Keratinocyte (primary cell): ENCODE measurements around the gene NBPF8. TPM values are rescaled to one million over a fixed set of nuclear protein-coding genes. Genes with fewer than 3 reads are reported as not detected.
"Not testable (repeated sequence)": the region's sequence is repeated elsewhere in the genome, so short reads cannot be mapped to it uniquely, and the experiment has no call there.

Source experiments
- DNase-seq: peaks from one replicate; pipeline ENCODE4 v3.0.0-alpha.2; 2011; ENCODE audit warnings: low read depth, missing footprints, low spot score
- FAIRE-seq: peaks from 2 replicates; lab custom pipeline; 2011; peaks lifted over from hg19 to GRCh38; lab: Jason Lieb, UNC
- H2AFZ ChIP-seq: 2 replicates; pipeline ENCODE4 v1.6.0; 2012; ENCODE audit warnings: low read length, control low read depth, inconsistent platforms; ENCODE audit not compliant: control insufficient read depth
- H3K27ac ChIP-seq: 2 replicates; pipeline ENCODE4 v1.5.1; 2011; ENCODE audit warnings: low read length; ENCODE audit not compliant: control insufficient read depth, insufficient read depth
- H3K27me3 ChIP-seq: 3 replicates; pipeline ENCODE4 v1.6.0; 2011; ENCODE audit warnings: low read length; ENCODE audit not compliant: control insufficient read depth, insufficient read depth; ENCODE audit errors: extremely low read depth
- H3K36me3 ChIP-seq, 2 experiments: 2 replicates in 1 of 2; 3 replicates in 1 of 2; pipeline ENCODE4 v1.5.1; 2011; ENCODE audit warnings: low read length in 2 of 2, mild to moderate bottlenecking in 1 of 2; ENCODE audit not compliant: control insufficient read depth in 2 of 2, insufficient read depth in 2 of 2; ENCODE audit errors: extremely low read depth in 1 of 2
- H3K4me1 ChIP-seq: 3 replicates; pipeline ENCODE4 v1.5.1; 2011; ENCODE audit warnings: low read length; ENCODE audit not compliant: control insufficient read depth, insufficient read depth; ENCODE audit errors: extremely low read depth
- H3K4me2 ChIP-seq: 3 replicates; pipeline ENCODE4 v1.6.0; 2011; ENCODE audit warnings: low read depth, low read length; ENCODE audit not compliant: control insufficient read depth, insufficient read depth; ENCODE audit errors: extremely low read depth
- H3K4me3 ChIP-seq, 3 experiments: fragments of 200-600 bp in 1 of 3; sonication (generic) in 1 of 3; 2 replicates in 2 of 3; 3 replicates in 1 of 3; pipeline ENCODE4 v1.5.1; 2011 to 2016; ENCODE audit warnings: low read length in 3 of 3, mild to moderate bottlenecking in 3 of 3, control low read depth in 2 of 3, inconsistent platforms in 1 of 3, low read depth in 1 of 3, mixed read lengths in 1 of 3, mixed run types in 1 of 3, moderate library complexity in 1 of 3; ENCODE audit not compliant: control insufficient read depth in 2 of 3, insufficient read depth in 2 of 3; ENCODE audit errors: extremely low read depth in 1 of 3
- H3K79me2 ChIP-seq: 2 replicates; pipeline ENCODE4 v1.6.0; 2012; ENCODE audit warnings: low read length; ENCODE audit not compliant: control insufficient read depth, insufficient read depth
- H3K9ac ChIP-seq: 3 replicates; pipeline ENCODE4 v1.6.0; 2011; ENCODE audit warnings: low read length; ENCODE audit not compliant: control insufficient read depth, insufficient read depth; ENCODE audit errors: extremely low read depth
- H3K9me1 ChIP-seq: 3 replicates; pipeline ENCODE4 v1.6.0; 2011; ENCODE audit warnings: low read length; ENCODE audit not compliant: control insufficient read depth, insufficient read depth; ENCODE audit errors: extremely low read depth
- H3K9me3 ChIP-seq: 2 replicates; pipeline ENCODE4 v1.5.1; 2012; ENCODE audit warnings: low read depth, low read length; ENCODE audit not compliant: control insufficient read depth
- H4K20me1 ChIP-seq: 3 replicates; pipeline ENCODE4 v1.6.0; 2011; ENCODE audit warnings: low read length; ENCODE audit not compliant: control insufficient read depth, insufficient read depth; ENCODE audit errors: extremely low read depth
- dilution Hi-C: fragments of 300-500 bp; cut with MboI; formaldehyde crosslinking; loops from one replicate; pipeline ENCODE4 v1.7.0; 2020; ENCODE audit warnings: low sequenced_read_pairs; ENCODE audit not compliant: extremely low pct_ligation_motif_present
- polyA plus RNA-seq, 5 experiments: library from polyadenylated mRNA; depleted of rRNA in 3 of 5; stranded (reverse) in 3 of 5; stranded (forward) in 1 of 5; unstranded in 1 of 5; fragments of >200 nt; gene quantifications; 1 replicate in 1 of 5; 2 replicates in 3 of 5; 3 replicates in 1 of 5; pipeline versions ENCODE4 v1.2.1 to v1.2.3, GENCODE V29; 2011 to 2012; ENCODE audit warnings: missing spikeins in 2 of 5, low read depth in 1 of 5, low replicate concordance in 1 of 5

NBPF8 gene
- polyA plus RNA-seq, 1 donor (not counting 4 experiments of a cell fraction or from before 2014, with no cell fraction given), result 25.8 TPM

DNA sequence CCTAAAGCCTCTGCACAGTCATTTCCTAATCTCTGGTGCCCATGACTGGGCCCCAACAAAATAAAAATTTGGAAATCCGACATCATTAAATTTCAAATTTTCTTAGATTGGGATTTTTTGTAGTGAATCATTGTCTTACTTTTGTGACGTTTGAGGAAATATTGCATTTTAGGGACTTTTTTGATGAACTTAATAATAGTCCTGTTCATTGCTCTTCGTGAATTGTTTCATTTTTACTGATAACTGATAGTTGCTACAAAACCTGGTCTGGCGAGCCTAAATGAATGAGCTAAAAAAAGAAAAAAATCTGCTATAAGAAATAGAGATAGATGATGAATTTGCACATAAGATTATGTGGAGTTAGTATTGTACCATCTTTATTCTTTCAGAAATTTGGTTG, 23.5 kb upstream of the NBPF8 start:
- FAIRE-seq, H3K9me1 ChIP-seq, H3K9ac ChIP-seq, H3K79me2 ChIP-seq, H3K27me3 ChIP-seq, H3K9me3 ChIP-seq, DNase-seq, H3K4me2 ChIP-seq, dilution Hi-C loops, H3K27ac ChIP-seq, H3K36me3 ChIP-seq, H3K4me1 ChIP-seq, H4K20me1 ChIP-seq, H3K4me3 ChIP-seq, H2AFZ ChIP-seq: not testable (repeated sequence)

DNA sequence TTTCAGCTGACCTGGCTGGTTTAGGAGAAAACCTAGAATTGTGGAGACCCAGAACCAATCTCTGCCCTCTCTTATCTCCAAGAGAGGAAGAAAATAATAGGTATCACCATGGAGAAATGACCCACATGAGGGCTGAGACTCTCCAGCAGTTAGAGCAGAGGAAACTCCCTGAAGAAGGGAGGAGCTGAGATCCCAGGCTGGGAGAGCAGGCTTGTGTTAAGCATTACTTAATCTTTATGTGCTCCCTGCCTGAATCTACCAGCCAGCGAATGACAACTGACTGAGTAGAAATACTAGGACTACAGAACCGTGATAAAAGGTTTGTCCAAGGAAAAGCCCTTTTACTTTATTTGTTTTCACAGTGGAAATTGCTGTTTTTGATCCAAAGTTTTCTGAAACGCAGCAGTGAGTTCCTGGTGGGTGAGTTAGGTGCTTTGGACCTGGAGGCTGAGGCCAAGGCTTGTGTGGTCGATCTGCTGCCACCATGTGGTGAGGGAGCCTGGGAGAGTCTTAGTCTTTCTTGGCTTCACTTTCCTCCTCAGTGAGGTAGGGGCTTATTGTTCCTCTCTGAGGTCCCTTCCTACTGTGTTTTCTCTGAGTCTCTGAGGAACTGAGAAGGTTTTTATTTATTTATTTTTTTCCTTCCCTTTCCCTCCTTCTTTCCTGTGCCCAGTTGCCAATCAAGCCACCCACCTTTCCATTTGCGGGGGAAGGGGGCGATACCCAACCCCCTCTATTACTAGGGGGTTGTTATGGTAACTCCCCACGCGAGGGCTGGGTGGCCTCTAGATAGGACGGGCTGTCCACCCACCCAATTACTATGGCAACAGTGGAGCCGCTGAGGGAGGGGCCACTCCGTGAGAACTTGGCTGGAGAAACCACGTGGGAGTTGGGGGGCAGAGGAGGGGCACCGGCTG, 21.3 kb upstream of the NBPF8 start:
- dilution Hi-C loops, H3K4me1 ChIP-seq, H2AFZ ChIP-seq, H3K27ac ChIP-seq, H3K9ac ChIP-seq, DNase-seq, H3K9me1 ChIP-seq, H3K79me2 ChIP-seq, H3K4me3 ChIP-seq, H3K36me3 ChIP-seq, FAIRE-seq, H3K9me3 ChIP-seq, H3K27me3 ChIP-seq, H4K20me1 ChIP-seq, H3K4me2 ChIP-seq: not testable (repeated sequence)

DNA sequence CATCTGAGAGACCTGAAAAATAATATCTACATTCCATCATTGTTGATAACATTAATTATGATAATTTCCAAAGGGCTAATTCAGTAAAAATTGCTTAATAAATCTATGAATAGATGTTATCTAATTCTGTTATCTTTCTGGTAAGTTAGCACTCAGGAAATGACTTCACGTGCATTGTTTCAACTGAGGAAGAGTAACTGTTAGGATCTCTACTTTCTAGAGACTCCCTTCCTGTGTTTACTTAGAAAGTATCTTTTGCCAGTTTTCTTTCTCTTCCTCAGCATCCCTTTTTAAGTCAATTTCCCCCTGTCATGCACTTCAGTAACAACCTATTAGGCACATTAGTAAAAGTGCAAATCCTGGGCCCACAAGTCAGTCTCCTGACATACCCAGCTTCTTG, 9.5 kb upstream of the NBPF8 start:
- not testable (repeated sequence) for FAIRE-seq

DNA sequence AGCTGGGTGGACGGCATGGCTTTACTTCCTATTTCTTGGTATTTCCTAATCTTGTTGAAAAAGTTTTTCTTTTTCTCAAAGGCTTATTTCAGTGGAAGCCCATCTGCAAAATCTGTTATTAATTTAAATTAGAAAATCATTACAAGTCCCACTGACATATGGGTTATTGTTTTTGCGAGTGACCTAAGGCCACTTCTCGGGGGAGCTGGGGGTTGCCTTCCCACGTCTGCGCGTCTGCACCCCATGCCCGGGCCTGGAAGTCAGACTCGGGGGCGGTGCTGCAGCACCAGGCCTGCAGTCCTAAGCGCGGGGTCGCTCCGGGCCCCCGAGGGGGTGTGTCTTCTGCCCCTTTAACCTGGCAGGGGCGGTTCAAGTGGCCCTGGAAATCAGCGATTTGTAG, 384 bp upstream of the NBPF8 start:
- H3K27me3 ChIP-seq, dilution Hi-C loops, H3K9me1 ChIP-seq, H3K9me3 ChIP-seq, H3K36me3 ChIP-seq, H3K27ac ChIP-seq, FAIRE-seq, DNase-seq, H3K79me2 ChIP-seq, H3K4me2 ChIP-seq, H2AFZ ChIP-seq, H4K20me1 ChIP-seq, H3K9ac ChIP-seq, H3K4me1 ChIP-seq: not testable (repeated sequence)
- H3K4me3 ChIP-seq, result peak overlapping the region in 1 of 3 experiments; percentile 56

More for the DNA sequence above, 9.5 kb upstream of the NBPF8 start:
- H2AFZ ChIP-seq, H3K36me3 ChIP-seq, H3K9me1 ChIP-seq, H3K27ac ChIP-seq, DNase-seq, H3K4me2 ChIP-seq, H3K9ac ChIP-seq, H4K20me1 ChIP-seq, H3K4me3 ChIP-seq, H3K9me3 ChIP-seq, H3K27me3 ChIP-seq, H3K4me1 ChIP-seq, dilution Hi-C loops, H3K79me2 ChIP-seq: not testable (repeated sequence)

DNA sequence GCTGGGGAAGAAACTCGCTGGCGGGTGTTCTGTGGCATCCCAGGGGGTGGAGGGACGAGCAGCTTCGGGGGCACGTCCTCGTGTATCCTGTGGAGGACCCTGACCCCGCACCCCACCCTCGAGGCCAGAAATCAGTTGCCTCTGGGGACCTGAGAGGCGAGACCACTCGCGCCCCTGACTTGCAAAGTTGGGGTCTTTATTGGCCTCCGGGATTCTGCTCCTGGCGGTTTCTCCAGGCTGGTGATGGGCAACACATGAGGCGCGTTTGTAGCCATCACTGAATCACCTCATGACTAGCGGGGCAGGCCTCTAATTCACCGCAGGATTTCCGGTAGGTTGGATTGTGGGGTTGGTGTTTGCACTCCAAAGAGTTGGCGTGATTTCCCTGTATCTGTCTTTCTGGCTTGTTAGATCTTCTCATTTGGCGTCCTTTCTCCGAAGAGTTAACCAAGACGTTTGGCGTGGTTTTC, 692 bp downstream of the NBPF8 start:
- H3K4me1 ChIP-seq, H3K9me3 ChIP-seq, H3K79me2 ChIP-seq, H3K36me3 ChIP-seq, DNase-seq, dilution Hi-C loops, FAIRE-seq, H4K20me1 ChIP-seq, H3K27me3 ChIP-seq, H3K9me1 ChIP-seq: not testable (repeated sequence)
- H2AFZ ChIP-seq, result peak overlapping the region; percentile 19
- peak overlapping the region; percentile 60 for H3K27ac ChIP-seq
- peak overlapping the region; percentile 43 to 70 (median 56) for H3K4me3 ChIP-seq
- H3K4me2 ChIP-seq, result peak overlapping the region; percentile 44
- peak overlapping the region; percentile 63 for H3K9ac ChIP-seq
